Embryonic facial prominence (tissue), 1 donor: Measurements from ENCODE around the gene ELMO1.

Source experiments
- DNase-seq: peaks from one replicate; pipeline ENCODE4 v3.0.0-alpha.2; 2016; ENCODE audit errors: extremely low spot score

ELMO1 gene

GRCh38 chr7:36847946-36848345 is 600.7 kb downstream of the ELMO1 start:
- no peak for DNase-seq

GRCh38 chr7:36844374-36844773 is 604.3 kb downstream of the ELMO1 start:
- DNase-seq: no peak

GRCh38 chr7:36840904-36841303 is 607.8 kb downstream of the ELMO1 start:
- DNase-seq: no peak

- DNase-seq: no peak
Measured at GRCh38 chr7:36838616-36839225, 609.9 kb downstream of the ELMO1 start.

- DNase-seq: no peak
Measured at GRCh38 chr7:36831049-36831448, 617.6 kb downstream of the ELMO1 start.

GRCh38 chr7:36827726-36828703 is 620.6 kb downstream of the ELMO1 start:
- DNase-seq: no peak

- DNase-seq: no peak
Measured at GRCh38 chr7:36825501-36825900, 623.2 kb downstream of the ELMO1 start.

GRCh38 chr7:36823353-36823752 is 625.3 kb downstream of the ELMO1 start:
- no peak for DNase-seq

- no peak for DNase-seq
Measured at GRCh38 chr7:36821617-36822016, 627.0 kb downstream of the ELMO1 start.

GRCh38 chr7:36820527-36821170 is 628.0 kb downstream of the ELMO1 start:
- DNase-seq: no peak

- DNase-seq: no peak
Measured at GRCh38 chr7:36819639-36820038, 629.0 kb downstream of the ELMO1 start.

GRCh38 chr7:36814311-36814710 is 634.4 kb downstream of the ELMO1 start:
- no peak for DNase-seq

- DNase-seq: no peak
Measured at GRCh38 chr7:36811807-36812206, 636.9 kb downstream of the ELMO1 start.

- DNase-seq: no peak
Measured at GRCh38 chr7:36810489-36810888, 638.2 kb downstream of the ELMO1 start.

GRCh38 chr7:36810032-36810431 is 638.6 kb downstream of the ELMO1 start:
- DNase-seq: no peak

GRCh38 chr7:36809510-36809909 is 639.2 kb downstream of the ELMO1 start:
- DNase-seq: no peak

- DNase-seq: no peak
Measured at GRCh38 chr7:36809086-36809485, 639.6 kb downstream of the ELMO1 start.

GRCh38 chr7:36806891-36807290 is 641.8 kb downstream of the ELMO1 start:
- DNase-seq: no peak
